Measurements from ENCODE around the gene IREB2.
A peak's percentile ranks its signal among the peaks of the same experiment; 100 is the strongest.
"Not testable (repeated sequence)": the region's sequence is repeated elsewhere in the genome, so short reads cannot be mapped to it uniquely, and the experiment has no call there.

IREB2 gene

GRCh38 chr15:78507831-78508160 is 69.8 kb downstream of the IREB2 start:
- no peaks in the 10 kb centered on the region for H3K36me3 ChIP-seq (ENCODE audit: control insufficient read depth, insufficient read depth, low read length)
- H3K4me3 ChIP-seq (ENCODE audit: low read depth, low read length), result peak overlapping the region; percentile 91
- no peaks in the 10 kb centered on the region for H3K4me1 ChIP-seq (ENCODE audit: control insufficient read depth, insufficient read depth, low read length)
- H3K27me3 ChIP-seq (ENCODE audit: control insufficient read depth, insufficient read depth, low read length), result peaks cover 20% of the 10 kb centered on the region
- H3K9me3 ChIP-seq (ENCODE audit: control insufficient read depth, insufficient read depth, low read length), result no peaks in the 10 kb centered on the region
- peak overlapping the region; percentile 85 for H3K9ac ChIP-seq (ENCODE audit: low read depth, low read length)

- no peaks in the 10 kb centered on the region for H3K4me1 ChIP-seq (ENCODE audit: control insufficient read depth, insufficient read depth, low read length)
- H3K36me3 ChIP-seq (ENCODE audit: control insufficient read depth, insufficient read depth, low read length), result no peaks in the 10 kb centered on the region
- no peaks in the 10 kb centered on the region for H3K9me3 ChIP-seq (ENCODE audit: control insufficient read depth, insufficient read depth, low read length)
- peak overlapping the region; percentile 91 for H3K4me3 ChIP-seq (ENCODE audit: low read depth, low read length)
- peaks cover 20% of the 10 kb centered on the region for H3K27me3 ChIP-seq (ENCODE audit: control insufficient read depth, insufficient read depth, low read length)
- peak overlapping the region; percentile 85 for H3K9ac ChIP-seq (ENCODE audit: low read depth, low read length)
These were observed 70.3 kb downstream of the IREB2 start for GRCh38 chr15:78508272-78508671.

GRCh38 chr15:78509726-78510312 is 71.8 kb downstream of the IREB2 start:
- no peak overlapping the region for H3K4me3 ChIP-seq (ENCODE audit: low read depth, low read length)
- H3K27me3 ChIP-seq (ENCODE audit: control insufficient read depth, insufficient read depth, low read length), result peaks cover 20% of the 10 kb centered on the region
- H3K9me3 ChIP-seq (ENCODE audit: control insufficient read depth, insufficient read depth, low read length), result no peaks in the 10 kb centered on the region
- no peaks in the 10 kb centered on the region for H3K4me1 ChIP-seq (ENCODE audit: control insufficient read depth, insufficient read depth, low read length)
- H3K9ac ChIP-seq (ENCODE audit: low read depth, low read length), result no peak overlapping the region
- no peaks in the 10 kb centered on the region for H3K36me3 ChIP-seq (ENCODE audit: control insufficient read depth, insufficient read depth, low read length)

GRCh38 chr15:78520035-78520434 is 82.0 kb downstream of the IREB2 start:
- not testable (repeated sequence) for H3K36me3 ChIP-seq (ENCODE audit: control insufficient read depth, insufficient read depth, low read length); H3K9me3 ChIP-seq (ENCODE audit: control insufficient read depth, insufficient read depth, low read length); H3K27me3 ChIP-seq (ENCODE audit: control insufficient read depth, insufficient read depth, low read length); H3K4me1 ChIP-seq (ENCODE audit: control insufficient read depth, insufficient read depth, low read length); H3K4me3 ChIP-seq (ENCODE audit: low read depth, low read length); H3K9ac ChIP-seq (ENCODE audit: low read depth, low read length)

GRCh38 chr15:78524230-78524629 is 86.2 kb downstream of the IREB2 start:
- H3K4me3 ChIP-seq (ENCODE audit: low read depth, low read length), result no peak overlapping the region
- no peaks in the 10 kb centered on the region for H3K4me1 ChIP-seq (ENCODE audit: control insufficient read depth, insufficient read depth, low read length)
- H3K36me3 ChIP-seq (ENCODE audit: control insufficient read depth, insufficient read depth, low read length), result no peaks in the 10 kb centered on the region
- no peaks in the 10 kb centered on the region for H3K9me3 ChIP-seq (ENCODE audit: control insufficient read depth, insufficient read depth, low read length)
- H3K9ac ChIP-seq (ENCODE audit: low read depth, low read length), result no peak overlapping the region
- no peaks in the 10 kb centered on the region for H3K27me3 ChIP-seq (ENCODE audit: control insufficient read depth, insufficient read depth, low read length)

GRCh38 chr15:78527325-78527724 is 89.3 kb downstream of the IREB2 start:
- Histone ChIP-seq H3K27me3 (ENCODE audit: control insufficient read depth, insufficient read depth, low read length) (no peaks in the 10 kb centered on the region), H3K4me1 (ENCODE audit: control insufficient read depth, insufficient read depth, low read length) (no peaks in the 10 kb centered on the region), H3K9me3 (ENCODE audit: control insufficient read depth, insufficient read depth, low read length) (no peaks in the 10 kb centered on the region), H3K4me3 (ENCODE audit: low read depth, low read length) (no peak overlapping the region), H3K36me3 (ENCODE audit: control insufficient read depth, insufficient read depth, low read length) (no peaks in the 10 kb centered on the region), H3K9ac (ENCODE audit: low read depth, low read length) (no peak overlapping the region)

GRCh38 chr15:78533331-78533730 is 95.3 kb downstream of the IREB2 start:
- no peaks in the 10 kb centered on the region for H3K27me3 ChIP-seq (ENCODE audit: control insufficient read depth, insufficient read depth, low read length)
- no peaks in the 10 kb centered on the region for H3K4me1 ChIP-seq (ENCODE audit: control insufficient read depth, insufficient read depth, low read length)
- H3K4me3 ChIP-seq (ENCODE audit: low read depth, low read length), result no peak overlapping the region
- H3K9ac ChIP-seq (ENCODE audit: low read depth, low read length), result no peak overlapping the region
- H3K9me3 ChIP-seq (ENCODE audit: control insufficient read depth, insufficient read depth, low read length), result no peaks in the 10 kb centered on the region
- no peaks in the 10 kb centered on the region for H3K36me3 ChIP-seq (ENCODE audit: control insufficient read depth, insufficient read depth, low read length)

GRCh38 chr15:78536134-78536533 is 98.1 kb downstream of the IREB2 start:
- H3K9me3 ChIP-seq (ENCODE audit: control insufficient read depth, insufficient read depth, low read length), result no peaks in the 10 kb centered on the region
- no peaks in the 10 kb centered on the region for H3K27me3 ChIP-seq (ENCODE audit: control insufficient read depth, insufficient read depth, low read length)
- no peak overlapping the region for H3K4me3 ChIP-seq (ENCODE audit: low read depth, low read length)
- no peaks in the 10 kb centered on the region for H3K4me1 ChIP-seq (ENCODE audit: control insufficient read depth, insufficient read depth, low read length)
- H3K36me3 ChIP-seq (ENCODE audit: control insufficient read depth, insufficient read depth, low read length), result no peaks in the 10 kb centered on the region
- no peak overlapping the region for H3K9ac ChIP-seq (ENCODE audit: low read depth, low read length)

- Histone ChIP-seq H3K4me3 (ENCODE audit: low read depth, low read length) (no peak overlapping the region), H3K9ac (ENCODE audit: low read depth, low read length) (no peak overlapping the region), H3K36me3 (ENCODE audit: control insufficient read depth, insufficient read depth, low read length) (peaks cover 3% of the 10 kb centered on the region), H3K4me1 (ENCODE audit: control insufficient read depth, insufficient read depth, low read length) (no peaks in the 10 kb centered on the region), H3K9me3 (ENCODE audit: control insufficient read depth, insufficient read depth, low read length) (no peaks in the 10 kb centered on the region), H3K27me3 (ENCODE audit: control insufficient read depth, insufficient read depth, low read length) (no peaks in the 10 kb centered on the region)
These were observed 99.4 kb downstream of the IREB2 start for GRCh38 chr15:78537266-78537905.

- no peaks in the 10 kb centered on the region for H3K9me3 ChIP-seq (ENCODE audit: control insufficient read depth, insufficient read depth, low read length)
- no peak overlapping the region for H3K4me3 ChIP-seq (ENCODE audit: low read depth, low read length)
- no peaks in the 10 kb centered on the region for H3K4me1 ChIP-seq (ENCODE audit: control insufficient read depth, insufficient read depth, low read length)
- H3K27me3 ChIP-seq (ENCODE audit: control insufficient read depth, insufficient read depth, low read length), result no peaks in the 10 kb centered on the region
- peaks cover 9% of the 10 kb centered on the region for H3K36me3 ChIP-seq (ENCODE audit: control insufficient read depth, insufficient read depth, low read length)
- H3K9ac ChIP-seq (ENCODE audit: low read depth, low read length), result no peak overlapping the region
These were observed 100.3 kb downstream of the IREB2 start for GRCh38 chr15:78538358-78538757.

GRCh38 chr15:78539464-78540140 is 101.6 kb downstream of the IREB2 start:
- not testable (repeated sequence) for H3K27me3 ChIP-seq (ENCODE audit: control insufficient read depth, insufficient read depth, low read length); H3K4me1 ChIP-seq (ENCODE audit: control insufficient read depth, insufficient read depth, low read length); H3K36me3 ChIP-seq (ENCODE audit: control insufficient read depth, insufficient read depth, low read length); H3K9me3 ChIP-seq (ENCODE audit: control insufficient read depth, insufficient read depth, low read length)
- H3K9ac ChIP-seq (ENCODE audit: low read depth, low read length), result peak overlapping the region; percentile 56
- peak overlapping the region; percentile 98 for H3K4me3 ChIP-seq (ENCODE audit: low read depth, low read length)
